Loucy (cell line): ENCODE data around the gene ENTHD1.

ENCODE experiments used
- H2AFZ ChIP-seq: fragments of 200-600 bp; sonication (generic); 2 replicates; pipeline ENCODE4 v1.6.0; 2016; ENCODE audit warnings: antibody characterized with exemption, mild to moderate bottlenecking, low read length, moderate library complexity
- H3F3A ChIP-seq: fragments of 200-600 bp; 2 replicates; pipeline ENCODE4 v1.6.0; 2016; ENCODE audit warnings: antibody characterized with exemption, low read depth, mild to moderate bottlenecking
- H3K27me3 ChIP-seq: fragments of 200-600 bp; sonication (generic); 2 replicates; pipeline ENCODE4 v1.6.1; 2014; ENCODE audit warnings: low read length, mild to moderate bottlenecking; ENCODE audit not compliant: insufficient read depth, poor library complexity, severe bottlenecking
- H3K36me3 ChIP-seq: fragments of 200-600 bp; sonication (generic); 2 replicates; pipeline ENCODE4 v1.6.1; 2016; ENCODE audit warnings: low read length; ENCODE audit not compliant: insufficient read depth
- H3K4me1 ChIP-seq: fragments of 200-600 bp; sonication (generic); 2 replicates; pipeline ENCODE4 v1.5.1; 2014; ENCODE audit warnings: low read length, mild to moderate bottlenecking; ENCODE audit not compliant: insufficient read depth, poor library complexity, severe bottlenecking
- H3K4me2 ChIP-seq: fragments of 200-600 bp; sonication (generic); 2 replicates; pipeline ENCODE4 v1.6.0; 2014; ENCODE audit warnings: antibody characterized with exemption, low read length, low read depth, mild to moderate bottlenecking; ENCODE audit not compliant: poor library complexity, severe bottlenecking
- H3K4me3 ChIP-seq: fragments of 200-600 bp; sonication (generic); 2 replicates; pipeline ENCODE4 v1.5.1; 2014; ENCODE audit warnings: low read length, mild to moderate bottlenecking, mixed read lengths; ENCODE audit not compliant: poor library complexity, severe bottlenecking
- H3K79me2 ChIP-seq: fragments of 200-600 bp; sonication (generic); 2 replicates; pipeline ENCODE4 v1.6.1; 2014; ENCODE audit warnings: low read length; ENCODE audit not compliant: insufficient read depth
- H3K9ac ChIP-seq: fragments of 200-600 bp; sonication (generic); 2 replicates; pipeline ENCODE4 v1.6.0; 2014; ENCODE audit warnings: mild to moderate bottlenecking, low read depth, low read length, moderate library complexity; ENCODE audit not compliant: poor library complexity, severe bottlenecking
- H3K9me2 ChIP-seq: fragments of 200-600 bp; sonication (generic); replicated peaks from 2 replicates; pipeline ENCODE4 v1.6.1; 2016; ENCODE audit warnings: low read depth, low read length, mixed read lengths
- H3K9me3 ChIP-seq: fragments of 200-600 bp; sonication (generic); 2 replicates; pipeline ENCODE4 v1.6.1; 2014; ENCODE audit warnings: mild to moderate bottlenecking, antibody characterized with exemption, low read length, low read depth; ENCODE audit not compliant: insufficient read depth
- H4K20me1 ChIP-seq: fragments of 200-600 bp; sonication (generic); 2 replicates; pipeline ENCODE4 v1.6.0; 2014; ENCODE audit warnings: antibody characterized with exemption, low read length, mild to moderate bottlenecking; ENCODE audit not compliant: insufficient read depth, poor library complexity, severe bottlenecking
- EZH2phosphoT487 ChIP-seq: fragments of 200-600 bp; IDR thresholded peaks from 2 replicates; pipeline ENCODE4 v1.6.1; 2018; ENCODE audit warnings: antibody characterized with exemption, mild to moderate bottlenecking, moderate library complexity, borderline replicate concordance
- TF ChIP-seq, protein P1 (sequence below): fragments of 200-600 bp; sonication (generic); conservative IDR thresholded peaks from 2 replicates; pipeline ENCODE4 v1.5.1; 2014; ENCODE audit warnings: mild to moderate bottlenecking, antibody characterized with exemption, low read length

ENTHD1 gene

DNA sequence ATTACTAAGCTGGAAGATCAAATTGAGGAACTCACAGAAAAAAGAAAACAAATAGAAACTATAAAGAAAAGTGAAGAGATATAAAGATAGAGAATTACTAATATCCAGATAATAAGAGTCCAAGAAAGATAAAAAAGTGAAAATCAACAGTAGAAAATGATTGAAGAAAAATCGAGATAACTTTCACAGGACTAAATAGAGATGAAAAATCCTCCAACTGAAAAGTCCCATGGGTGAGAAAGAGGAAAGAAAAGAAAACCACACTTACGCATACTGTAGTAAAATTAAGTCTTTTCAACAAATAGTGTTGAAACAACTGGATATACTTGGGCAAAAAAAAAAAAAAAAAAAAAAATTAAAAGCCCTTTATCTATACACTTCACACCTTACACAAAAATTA is 60.0 kb downstream of the ENTHD1 start:
- Histone ChIP-seq H4K20me1 (no peaks in the 10 kb centered on the region), H3K4me2 (no peak overlapping the region), H3K9me2 (no peaks in the 10 kb centered on the region), H3K4me3 (no peak overlapping the region), H3F3A (no peaks in the 10 kb centered on the region), H3K9me3 (no peaks in the 10 kb centered on the region), H3K4me1 (peaks cover 13% of the 10 kb centered on the region), H3K36me3 (no peaks in the 10 kb centered on the region), H3K9ac (no peak overlapping the region), H2AFZ (no peak overlapping the region), H3K79me2 (no peaks in the 10 kb centered on the region), H3K27me3 (no peaks in the 10 kb centered on the region)
- TF ChIP-seq EZH2phosphoT487: no peak
- TF ChIP-seq, protein P1, sequence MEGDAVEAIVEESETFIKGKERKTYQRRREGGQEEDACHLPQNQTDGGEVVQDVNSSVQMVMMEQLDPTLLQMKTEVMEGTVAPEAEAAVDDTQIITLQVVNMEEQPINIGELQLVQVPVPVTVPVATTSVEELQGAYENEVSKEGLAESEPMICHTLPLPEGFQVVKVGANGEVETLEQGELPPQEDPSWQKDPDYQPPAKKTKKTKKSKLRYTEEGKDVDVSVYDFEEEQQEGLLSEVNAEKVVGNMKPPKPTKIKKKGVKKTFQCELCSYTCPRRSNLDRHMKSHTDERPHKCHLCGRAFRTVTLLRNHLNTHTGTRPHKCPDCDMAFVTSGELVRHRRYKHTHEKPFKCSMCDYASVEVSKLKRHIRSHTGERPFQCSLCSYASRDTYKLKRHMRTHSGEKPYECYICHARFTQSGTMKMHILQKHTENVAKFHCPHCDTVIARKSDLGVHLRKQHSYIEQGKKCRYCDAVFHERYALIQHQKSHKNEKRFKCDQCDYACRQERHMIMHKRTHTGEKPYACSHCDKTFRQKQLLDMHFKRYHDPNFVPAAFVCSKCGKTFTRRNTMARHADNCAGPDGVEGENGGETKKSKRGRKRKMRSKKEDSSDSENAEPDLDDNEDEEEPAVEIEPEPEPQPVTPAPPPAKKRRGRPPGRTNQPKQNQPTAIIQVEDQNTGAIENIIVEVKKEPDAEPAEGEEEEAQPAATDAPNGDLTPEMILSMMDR: no peak

DNA sequence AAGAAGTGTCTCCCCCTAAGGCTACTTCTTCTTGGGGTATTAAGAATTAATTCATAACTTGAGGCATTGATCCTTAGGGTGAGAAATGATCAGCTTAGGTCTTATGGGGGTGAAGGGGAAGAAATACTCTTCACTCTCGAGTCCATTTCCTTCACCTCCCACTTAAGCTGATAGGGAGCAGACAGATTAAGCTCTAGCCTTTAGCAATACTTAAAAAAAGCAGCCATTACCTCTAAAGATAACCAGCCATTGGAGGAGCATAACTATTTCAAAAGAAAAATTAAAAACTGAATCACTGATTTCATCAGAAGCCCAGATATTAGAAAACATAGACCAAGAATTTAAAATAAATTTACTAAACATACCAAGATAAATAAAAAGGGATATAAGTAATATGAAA is 60.5 kb downstream of the ENTHD1 start:
- Histone ChIP-seq H3K9ac (no peak overlapping the region), H3K9me2 (no peaks in the 10 kb centered on the region), H3K4me3 (no peak overlapping the region), H3F3A (no peaks in the 10 kb centered on the region), H3K79me2 (no peaks in the 10 kb centered on the region), H3K4me1 (peaks cover 15% of the 10 kb centered on the region), H3K27me3 (no peaks in the 10 kb centered on the region), H3K4me2 (no peak overlapping the region), H2AFZ (no peak overlapping the region), H3K36me3 (no peaks in the 10 kb centered on the region), H4K20me1 (no peaks in the 10 kb centered on the region), H3K9me3 (no peaks in the 10 kb centered on the region)
- TF ChIP-seq, protein P1: no peak
- TF ChIP-seq EZH2phosphoT487: no peak

DNA sequence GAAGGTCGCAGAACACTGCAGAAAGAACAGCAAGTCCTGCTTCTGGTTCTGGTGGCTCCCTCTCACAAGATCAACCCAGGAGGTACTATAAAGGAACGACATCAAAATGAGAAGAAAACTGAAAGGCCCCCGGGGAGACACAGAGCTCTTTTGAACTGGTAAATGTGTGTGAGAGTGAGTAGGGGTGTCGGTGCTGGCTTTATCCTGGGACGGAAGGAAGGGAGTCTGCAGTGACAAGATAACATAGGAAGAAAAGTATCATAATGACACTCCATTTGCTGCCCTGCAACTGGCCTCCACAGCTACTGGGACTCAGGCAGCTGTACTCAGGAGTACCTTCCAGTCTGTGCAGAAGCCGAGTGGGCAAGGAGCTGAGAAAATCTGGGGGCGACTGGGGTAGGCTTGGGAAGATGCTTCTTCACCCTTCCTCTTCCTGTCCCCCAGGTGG is 60.9 kb downstream of the ENTHD1 start:
- no peaks in the 10 kb centered on the region for H3K27me3 ChIP-seq
- no peaks in the 10 kb centered on the region for H4K20me1 ChIP-seq
- H3K4me2 ChIP-seq: no peak overlapping the region
- H3K36me3 ChIP-seq: no peaks in the 10 kb centered on the region
- no peaks in the 10 kb centered on the region for H3K9me2 ChIP-seq
- H3K9me3 ChIP-seq: no peaks in the 10 kb centered on the region
- H3K9ac ChIP-seq: no peak overlapping the region
- no peak overlapping the region for H3K4me3 ChIP-seq
- no peaks in the 10 kb centered on the region for H3K79me2 ChIP-seq
- TF ChIP-seq EZH2phosphoT487: no peak
- TF ChIP-seq, protein P1: no peak
- no peaks in the 10 kb centered on the region for H3F3A ChIP-seq
- H2AFZ ChIP-seq: no peak overlapping the region
- H3K4me1 ChIP-seq: peaks cover 15% of the 10 kb centered on the region
